HT-29 (cell line): ENCODE data around the gene HOOK2. TPM values are rescaled to one million over a fixed set of nuclear protein-coding genes. Genes with fewer than 3 reads are reported as not detected.
"Not testable (repeated sequence)": the region's sequence is repeated elsewhere in the genome, so short reads cannot be mapped to it uniquely, and the experiment has no call there.

Experiments used
- DNase-seq: peaks from one replicate; pipeline ENCODE4 v3.0.0-alpha.2; 2015; ENCODE audit warnings: low spot score
- total RNA-seq: library from RNA; depleted of rRNA; stranded (reverse); fragments of >200 nt; shearing (Covaris generic); gene quantifications from 2 replicates; pipeline ENCODE4 v1.2.3, GENCODE V29; 2014; rRNA removed

Gene HOOK2, protein sequence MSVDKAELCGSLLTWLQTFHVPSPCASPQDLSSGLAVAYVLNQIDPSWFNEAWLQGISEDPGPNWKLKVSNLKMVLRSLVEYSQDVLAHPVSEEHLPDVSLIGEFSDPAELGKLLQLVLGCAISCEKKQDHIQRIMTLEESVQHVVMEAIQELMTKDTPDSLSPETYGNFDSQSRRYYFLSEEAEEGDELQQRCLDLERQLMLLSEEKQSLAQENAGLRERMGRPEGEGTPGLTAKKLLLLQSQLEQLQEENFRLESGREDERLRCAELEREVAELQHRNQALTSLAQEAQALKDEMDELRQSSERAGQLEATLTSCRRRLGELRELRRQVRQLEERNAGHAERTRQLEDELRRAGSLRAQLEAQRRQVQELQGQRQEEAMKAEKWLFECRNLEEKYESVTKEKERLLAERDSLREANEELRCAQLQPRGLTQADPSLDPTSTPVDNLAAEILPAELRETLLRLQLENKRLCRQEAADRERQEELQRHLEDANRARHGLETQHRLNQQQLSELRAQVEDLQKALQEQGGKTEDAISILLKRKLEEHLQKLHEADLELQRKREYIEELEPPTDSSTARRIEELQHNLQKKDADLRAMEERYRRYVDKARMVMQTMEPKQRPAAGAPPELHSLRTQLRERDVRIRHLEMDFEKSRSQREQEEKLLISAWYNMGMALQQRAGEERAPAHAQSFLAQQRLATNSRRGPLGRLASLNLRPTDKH
- total RNA-seq: 64.1 and 72.2 TPM in 2 replicates

DNA sequence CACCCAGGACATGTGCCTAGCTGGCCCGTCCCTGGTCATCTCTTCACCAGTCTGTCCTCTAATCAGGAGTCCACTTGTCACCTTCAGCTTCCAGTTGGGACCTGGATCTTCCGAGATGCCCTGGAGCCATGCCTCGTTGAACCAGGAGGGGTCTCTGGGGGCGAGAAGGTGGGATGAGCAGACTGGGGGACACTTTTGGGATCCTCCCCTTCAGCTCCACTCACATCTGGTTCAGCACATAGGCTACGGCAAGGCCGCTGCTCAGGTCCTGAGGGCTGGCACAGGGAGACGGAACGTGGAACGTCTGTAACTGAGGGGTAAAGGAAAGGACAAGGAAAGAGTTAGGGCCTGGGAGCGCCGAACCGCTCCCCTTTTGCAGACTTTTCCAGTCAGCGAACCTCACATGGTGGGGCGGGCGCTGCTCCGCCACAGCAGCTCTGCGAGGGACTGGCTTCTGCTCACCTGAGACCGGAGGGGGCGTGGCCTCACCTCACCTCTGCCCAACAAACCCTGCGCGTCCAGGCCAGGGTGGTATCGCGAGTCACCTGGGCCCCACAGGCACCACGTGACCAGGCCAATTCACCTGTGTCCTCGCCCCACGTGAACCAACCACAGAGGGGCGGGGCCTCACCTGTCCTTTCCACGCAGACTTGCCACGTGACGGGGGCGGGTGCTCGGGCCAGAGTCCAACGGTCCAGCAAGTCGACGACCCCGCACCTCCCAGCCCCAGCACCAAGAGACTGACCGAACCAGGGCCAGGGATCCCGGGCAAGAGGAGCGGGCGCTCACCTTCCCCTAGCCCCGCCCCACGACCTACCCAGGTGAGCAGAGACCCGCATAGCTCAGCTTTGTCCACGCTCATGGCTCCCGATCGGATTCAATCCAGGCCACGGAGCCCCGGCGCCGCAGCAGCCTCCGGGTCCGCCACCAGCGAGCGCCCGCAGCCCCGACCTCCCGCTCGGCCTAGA lies at the start of gene HOOK2:
TSS of gene HOOK2 (minus strand) at position 965 of the 968 bp plus-strand sequence. CDS start at position 862, 103 bp downstream.
- DNase-seq: peak; percentile 95

DNA sequence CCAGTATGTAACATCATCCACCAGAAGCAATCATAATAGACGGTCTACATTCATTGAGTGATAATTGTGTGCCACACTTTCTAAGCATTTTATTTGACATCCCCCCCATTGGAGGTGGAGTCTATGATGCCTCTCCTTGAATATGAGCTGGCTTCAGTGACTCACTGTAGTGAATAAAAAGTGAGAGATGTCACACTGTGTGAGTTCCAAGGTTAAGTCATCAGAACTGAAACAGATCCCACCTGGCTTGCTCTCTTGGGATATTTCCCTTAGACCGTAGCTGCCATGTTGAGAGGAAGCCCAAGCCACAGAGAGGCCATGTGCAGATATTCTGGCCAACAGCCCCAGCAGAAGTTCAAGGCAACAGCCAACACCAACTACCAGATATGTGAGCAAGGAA lies 46.4 kb upstream of the HOOK2 start:
- no peak for DNase-seq

DNA sequence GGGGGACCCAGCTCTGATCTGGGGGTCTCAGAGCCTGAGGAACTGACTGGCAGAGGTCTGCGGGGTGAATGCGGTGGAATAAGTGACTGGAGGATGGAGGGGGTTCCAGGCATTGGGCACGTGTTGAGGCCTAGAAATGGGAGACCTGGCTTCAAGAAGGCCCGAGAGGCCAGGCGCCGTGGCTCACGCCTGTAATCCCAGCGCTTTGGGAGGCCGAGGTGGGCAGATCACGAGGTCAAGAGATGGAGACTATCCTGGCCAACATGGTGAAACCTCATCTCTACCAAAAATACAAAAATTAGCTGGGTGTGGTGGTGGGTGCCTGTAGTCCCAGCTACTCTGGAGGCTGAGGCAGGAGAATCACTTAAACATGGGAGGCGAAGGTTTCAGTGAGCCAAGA lies 42.5 kb upstream of the HOOK2 start:
- DNase-seq: not testable (repeated sequence)

DNA sequence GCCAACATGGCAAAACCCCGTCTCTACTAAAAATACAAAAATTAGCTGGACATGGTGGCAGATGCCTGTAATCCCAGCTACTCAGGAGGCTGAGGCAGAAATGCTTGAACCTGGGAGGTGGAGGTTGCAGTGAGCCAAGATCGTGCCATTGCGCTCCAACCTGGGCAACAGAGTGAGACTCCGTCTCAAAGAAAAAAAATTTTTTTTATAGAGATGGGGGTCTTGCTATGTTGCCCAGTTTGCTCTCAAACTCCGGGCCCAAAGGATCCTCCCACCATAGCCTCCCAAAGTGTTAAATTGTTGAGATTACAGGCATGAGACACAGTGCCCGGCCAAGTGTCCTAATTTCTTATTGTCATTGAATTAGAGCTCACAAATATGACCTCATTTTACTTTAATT lies 41.8 kb upstream of the HOOK2 start:
- DNase-seq: not testable (repeated sequence)

DNA sequence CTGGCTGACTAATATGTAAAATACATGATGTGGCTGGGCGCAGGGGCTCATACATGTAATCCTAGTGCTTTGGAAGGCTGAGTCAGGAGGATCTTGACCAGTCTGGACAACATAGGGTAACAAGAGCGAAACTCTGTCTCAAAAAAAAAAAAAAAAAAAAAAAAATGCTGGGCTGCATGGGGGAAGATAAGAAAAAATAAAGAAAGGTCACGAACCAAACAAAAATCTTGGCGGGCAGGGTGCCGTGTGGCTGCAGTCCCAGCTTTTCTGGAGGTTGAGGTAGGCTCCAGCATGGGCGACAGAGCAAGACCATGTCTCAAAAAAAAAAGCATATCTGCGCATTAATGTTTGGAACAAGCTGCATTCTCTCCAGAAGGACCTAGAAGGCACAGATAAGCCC lies 39.7 kb upstream of the HOOK2 start:
- DNase-seq: no peak

DNA sequence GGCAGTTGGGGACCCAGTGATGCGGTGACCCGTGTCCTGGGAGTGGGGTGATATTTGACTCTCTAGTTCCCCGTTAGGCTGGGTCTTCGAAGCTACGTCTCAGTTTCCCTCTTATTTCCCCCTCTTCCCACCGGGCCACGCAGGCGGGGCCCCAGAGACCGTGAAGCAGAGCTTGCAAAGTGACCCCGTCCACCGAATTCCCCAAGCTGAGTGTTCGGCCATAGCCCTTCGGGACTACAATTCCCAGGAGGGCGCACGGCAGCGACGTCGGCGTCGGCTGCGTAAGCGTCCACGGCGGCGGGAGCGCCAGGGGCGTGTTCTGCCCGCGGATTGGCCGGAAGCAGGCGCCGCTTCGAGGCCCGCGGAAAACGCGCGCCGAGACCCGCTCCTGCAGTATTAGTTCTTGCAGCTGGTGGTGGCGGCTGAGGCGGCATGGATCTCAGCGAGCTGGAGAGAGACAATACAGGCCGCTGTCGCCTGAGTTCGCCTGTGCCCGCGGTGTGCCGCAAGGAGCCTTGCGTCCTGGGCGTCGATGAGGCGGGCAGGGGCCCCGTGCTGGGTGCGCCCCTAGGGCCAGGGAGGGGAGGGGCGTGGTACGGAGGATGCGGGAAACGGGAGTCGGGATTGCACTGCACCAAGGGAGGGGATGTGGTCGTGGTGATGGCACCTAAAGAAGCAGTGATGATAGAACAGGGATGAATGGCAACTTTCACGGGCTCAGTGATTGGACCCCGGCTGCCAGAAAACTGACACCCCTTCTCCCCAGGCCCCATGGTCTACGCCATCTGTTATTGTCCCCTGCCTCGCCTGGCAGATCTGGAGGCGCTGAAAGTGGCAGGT lies 31.1 kb upstream of the HOOK2 start, which contains the start of gene RNASEH2A:
TSS of gene RNASEH2A (plus strand) at position 343 of the 840 bp plus-strand sequence. CDS start at position 433, 90 bp downstream.
- DNase-seq: peak; percentile 79

DNA sequence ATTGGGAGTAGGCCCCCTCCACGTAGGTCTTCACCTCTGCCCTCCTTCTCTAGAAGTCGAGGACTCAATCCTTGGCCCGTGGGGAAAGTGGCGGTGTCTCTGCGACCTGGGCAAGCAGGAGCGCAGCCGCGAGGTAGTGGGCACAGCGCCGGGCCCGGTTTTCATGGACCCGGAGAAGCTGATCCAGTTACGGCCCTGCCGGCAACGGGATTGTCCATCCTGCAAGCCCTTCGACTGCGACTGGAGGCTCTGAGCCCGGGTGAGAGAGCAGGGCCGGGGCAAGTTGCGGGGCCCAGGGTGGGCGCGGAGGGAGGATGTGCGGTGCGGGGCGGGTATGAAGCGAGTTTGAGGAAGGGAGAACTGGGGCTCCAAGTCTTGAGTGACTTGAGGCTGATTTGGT lies 28.7 kb upstream of the HOOK2 start:
- no peak for DNase-seq

DNA sequence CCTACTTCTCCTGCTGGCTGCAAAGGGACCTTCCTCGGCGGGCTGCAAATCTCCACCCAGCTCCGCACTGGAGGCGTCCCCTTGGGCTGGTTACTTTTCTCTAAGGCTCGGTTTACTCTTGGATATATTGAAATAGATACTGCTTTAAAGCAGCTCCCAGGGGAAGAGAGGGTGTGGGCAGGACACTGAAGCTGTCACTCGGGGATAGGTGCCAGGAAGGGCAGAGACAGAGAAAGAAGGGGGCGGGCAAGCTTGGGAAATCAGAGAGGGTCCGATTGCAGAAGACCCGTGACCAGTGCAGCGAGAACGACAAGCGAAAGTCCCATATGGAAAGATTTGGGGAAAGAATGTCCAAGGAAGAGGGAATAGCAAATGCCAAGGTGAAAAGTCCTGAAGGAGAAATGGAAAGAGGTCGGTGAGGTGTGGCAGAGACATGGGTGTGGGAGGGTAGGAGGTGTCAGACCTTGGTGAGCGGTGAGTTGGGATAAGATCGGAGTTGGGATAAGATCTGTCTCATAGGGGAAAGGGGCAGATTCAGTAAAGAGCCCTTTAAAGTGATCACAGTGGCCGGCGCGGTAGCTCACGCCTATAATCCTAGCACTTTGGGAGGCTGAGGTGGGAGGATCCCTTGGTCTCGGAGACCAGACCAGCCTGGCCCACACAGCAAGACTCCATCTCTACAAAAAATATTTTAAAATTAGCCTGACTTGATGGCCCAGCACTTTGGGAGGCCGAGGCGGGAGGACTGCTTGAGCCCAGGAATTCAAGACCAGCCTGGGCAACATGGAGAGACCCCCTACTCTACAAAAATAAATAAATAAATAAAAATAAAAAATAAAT lies 27.1 kb upstream of the HOOK2 start:
- DNase-seq: no peak

DNA sequence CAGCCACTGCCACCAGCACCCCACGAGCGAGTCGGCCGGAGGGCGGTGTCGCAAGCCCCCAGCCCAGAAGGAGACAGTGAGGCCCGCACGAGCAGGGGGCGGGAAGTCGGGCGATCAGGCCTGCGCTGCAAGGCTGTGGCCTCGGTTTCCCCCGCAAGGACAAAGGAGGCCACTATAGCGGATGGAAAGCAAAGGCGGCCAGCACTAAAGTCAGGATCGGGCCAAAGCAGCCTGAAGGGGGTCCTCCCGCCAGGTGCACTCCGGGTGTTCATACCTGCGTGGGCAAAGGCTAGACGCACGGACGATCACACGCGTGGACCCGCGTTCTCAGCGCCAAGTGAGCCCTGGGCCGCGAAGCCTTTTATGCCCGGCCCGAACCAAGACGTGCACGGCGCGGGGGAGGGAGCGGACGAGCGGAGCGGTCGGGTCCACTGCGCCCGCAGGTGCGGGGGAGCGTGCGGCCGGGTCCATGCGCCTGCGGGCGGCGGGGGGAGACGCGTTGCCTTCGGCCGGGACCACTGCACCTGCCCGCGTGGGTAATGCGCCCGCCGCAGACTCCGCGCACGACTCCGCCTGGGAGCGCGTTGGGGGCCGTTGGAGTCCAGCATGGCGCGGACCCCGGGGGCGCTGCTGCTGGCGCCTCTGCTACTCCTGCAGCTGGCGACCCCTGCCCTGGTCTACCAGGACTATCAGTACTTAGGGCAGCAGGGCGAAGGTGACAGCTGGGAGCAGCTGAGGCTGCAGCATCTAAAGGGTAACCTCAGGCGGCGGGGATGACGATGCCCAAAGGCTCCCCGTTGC lies 26.3 kb upstream of the HOOK2 start, which contains the start of the genes PRDX2 and THSD8:
TSS of gene PRDX2 (minus strand) at position 335 of the 801 bp plus-strand sequence. CDS start 539 bp downstream, outside the sequence.
TSS of gene THSD8 (plus strand) at position 604 of the 801 bp plus-strand sequence. CDS start at position 607, 3 bp downstream.
- DNase-seq: peak; percentile 78

DNA sequence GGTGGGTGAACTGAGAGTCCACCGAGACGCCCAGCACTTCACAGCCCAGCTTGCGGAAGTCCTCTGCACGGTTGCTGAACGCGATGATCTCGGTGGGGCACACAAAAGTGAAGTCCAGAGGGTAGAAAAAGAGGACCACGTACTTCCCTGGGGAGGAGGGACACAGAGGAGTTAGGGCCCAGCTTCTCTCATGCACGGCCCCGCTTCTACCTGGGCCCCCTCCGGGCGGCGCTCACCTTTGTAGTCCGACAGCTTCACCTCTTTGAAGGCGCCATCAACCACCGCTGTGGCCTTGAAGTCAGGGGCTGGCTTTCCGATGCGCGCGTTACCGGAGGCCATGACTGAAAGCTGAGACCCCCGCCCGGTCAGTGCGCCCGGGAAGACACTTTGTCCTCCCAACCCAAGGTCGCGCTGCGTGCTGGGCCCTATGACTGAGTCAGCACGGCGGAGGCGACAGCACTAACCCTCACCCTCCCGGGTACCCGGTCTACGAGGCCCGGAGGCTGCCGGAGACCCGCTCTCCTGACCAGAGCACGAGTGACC lies 25.6 kb upstream of the HOOK2 start:
- no peak for DNase-seq

DNA sequence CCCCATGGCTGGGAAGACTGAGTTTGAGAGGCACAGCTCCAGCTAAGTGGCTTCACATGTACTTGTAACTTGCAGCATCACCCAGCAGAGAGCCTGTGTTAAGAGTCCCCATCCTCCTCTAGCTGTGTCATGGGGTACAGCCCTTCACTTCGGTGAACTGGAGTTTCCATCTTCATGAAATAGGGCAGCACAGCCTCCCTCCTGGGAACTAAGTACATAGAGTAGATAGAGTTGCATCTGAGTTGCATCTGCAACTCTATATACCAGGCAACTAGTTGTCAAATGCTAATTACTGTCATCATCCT lies 25.1 kb upstream of the HOOK2 start:
- DNase-seq: no peak

DNA sequence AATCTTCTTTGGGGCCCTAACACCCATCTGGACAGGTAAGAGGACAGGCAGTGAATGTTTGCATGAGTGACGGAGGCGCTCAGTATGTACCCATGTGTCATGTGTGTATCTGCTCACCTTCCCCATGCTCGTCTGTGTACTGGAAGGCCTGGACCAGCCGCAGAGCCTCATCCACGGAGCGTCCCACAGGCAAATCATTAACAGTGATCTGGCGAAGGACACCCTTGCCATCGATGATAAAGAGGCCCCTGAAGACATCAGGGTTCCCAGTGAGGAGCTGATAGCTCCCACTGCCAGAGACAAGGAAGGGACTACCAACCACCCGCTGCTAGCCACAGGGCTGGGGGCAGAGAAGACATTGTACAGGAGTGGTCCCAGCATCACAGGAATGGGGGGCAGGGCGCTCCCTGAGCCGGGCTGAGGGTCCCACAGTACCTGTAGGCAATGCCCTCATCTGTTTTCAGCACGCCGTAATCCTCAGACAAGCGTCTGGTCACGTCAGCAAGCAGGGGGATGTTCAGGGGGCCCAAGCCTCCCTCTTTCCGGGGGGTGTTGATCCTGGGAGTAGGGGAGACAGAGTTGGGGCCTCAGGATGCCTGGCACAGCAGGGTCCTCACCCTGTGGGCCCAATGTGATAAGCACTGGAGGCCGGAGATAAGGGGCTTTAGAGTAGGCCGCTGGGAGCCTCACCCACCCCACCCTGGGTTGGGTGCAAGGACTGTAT lies 24.6 kb upstream of the HOOK2 start:
- no peak for DNase-seq

DNA sequence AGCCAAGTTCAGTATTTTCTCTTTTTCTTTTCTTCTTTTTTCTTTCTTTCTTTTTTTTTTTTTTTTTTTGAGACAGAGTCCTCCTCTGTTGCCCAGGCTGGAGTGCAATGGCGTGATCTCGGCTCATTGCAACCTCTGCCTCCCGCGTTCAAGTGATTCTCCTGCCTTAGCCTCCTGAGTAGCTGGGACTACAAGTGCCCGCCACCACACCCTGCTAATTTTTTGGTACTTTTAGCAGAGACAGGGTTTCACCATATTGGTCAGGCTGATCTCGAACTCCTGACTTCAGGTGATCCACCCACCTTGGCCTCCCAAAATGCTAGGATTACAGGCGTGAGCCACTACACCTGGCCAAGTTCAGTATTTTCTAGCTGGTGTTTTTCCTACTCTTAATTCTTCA lies 22.3 kb upstream of the HOOK2 start:
- DNase-seq: not testable (repeated sequence)

DNA sequence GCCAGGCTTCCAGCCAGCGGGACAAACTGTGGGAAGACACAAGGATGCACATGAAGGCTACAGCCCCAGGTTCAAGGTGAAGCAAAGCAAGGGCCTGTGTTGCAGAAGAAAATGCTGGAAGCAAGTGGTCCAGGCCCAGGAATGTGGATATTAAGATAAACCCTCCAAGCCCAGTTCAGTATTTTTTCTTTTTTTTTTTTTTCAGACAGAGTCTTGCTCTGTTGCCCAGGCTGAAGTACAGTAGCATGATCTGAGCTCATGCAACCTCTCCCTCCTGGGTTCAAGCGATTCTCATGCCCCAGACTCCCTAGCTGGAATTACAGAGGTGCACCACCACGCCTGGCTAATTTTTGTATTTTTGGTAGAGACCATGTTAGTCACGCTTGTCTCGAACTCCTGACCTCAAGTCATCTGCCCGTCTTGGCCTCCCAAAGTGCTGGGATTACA lies 21.8 kb upstream of the HOOK2 start:
- no peak for DNase-seq

DNA sequence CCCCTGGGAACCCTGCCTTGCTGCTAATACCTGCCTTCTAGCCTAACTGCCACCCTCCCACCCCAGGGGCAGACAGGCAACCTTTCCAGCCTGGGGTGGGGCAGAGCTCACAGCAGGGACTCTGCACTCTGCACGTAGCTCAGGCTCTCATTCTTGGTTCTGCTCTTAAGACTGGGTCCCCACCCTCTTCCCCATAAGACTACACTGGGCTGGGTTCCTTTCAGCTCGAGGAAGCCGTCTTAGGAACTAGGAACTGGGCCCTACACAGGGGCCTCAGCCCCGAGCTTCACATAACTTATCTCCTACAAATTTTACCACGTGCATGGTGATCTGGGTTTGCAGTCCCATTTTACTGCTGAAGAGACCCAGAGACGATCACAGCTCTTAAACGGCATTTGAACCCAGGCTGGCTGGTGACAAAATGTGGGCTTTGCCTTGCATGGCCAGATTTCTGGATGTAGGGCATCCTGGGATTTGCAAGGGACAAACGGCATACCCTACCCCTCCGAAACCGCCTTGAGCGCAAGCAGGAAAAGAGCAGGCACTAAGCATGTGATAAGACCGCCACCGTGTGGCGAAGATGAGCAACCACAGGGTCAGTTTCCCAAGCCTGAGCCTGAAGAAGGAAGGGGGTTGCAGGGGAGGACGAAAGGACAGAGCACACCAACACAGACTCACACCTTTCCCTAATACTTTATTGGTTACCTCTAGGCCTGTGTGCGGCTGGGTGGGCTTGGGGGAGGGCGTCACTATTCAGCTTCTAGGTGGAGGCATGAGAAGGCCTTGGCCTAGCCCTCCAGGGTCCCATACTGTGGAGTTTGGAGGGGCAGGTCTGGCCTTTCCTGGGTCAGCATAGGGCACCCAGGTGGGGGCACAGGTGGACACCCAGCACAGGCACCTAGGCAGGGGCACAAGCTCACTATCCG lies 21.1 kb upstream of the HOOK2 start:
- peak; percentile 78 for DNase-seq

DNA sequence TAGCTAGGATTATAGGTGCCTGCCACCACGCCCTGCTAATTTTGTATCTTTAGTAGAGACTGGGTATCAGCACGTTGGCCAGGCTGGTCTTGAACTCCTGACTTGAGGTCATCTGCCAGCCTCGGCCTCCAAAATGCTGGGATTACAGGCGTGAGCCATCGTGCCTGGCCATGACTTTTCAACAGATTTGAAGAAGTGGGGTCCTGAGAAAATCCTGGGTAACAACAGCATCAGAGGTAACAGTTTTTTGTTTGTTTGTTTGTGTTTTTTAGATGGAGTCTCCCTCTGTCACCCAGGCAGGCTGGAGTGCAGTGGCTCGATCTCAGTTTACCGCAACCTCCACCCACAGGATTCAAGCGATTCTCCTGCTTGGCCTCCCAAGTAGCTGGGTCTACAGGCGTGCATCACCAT lies 19.6 kb upstream of the HOOK2 start:
- DNase-seq: no peak
